Mesothelial cell of epicardium (in vitro differentiated cells): ENCODE measurements around the gene EEIG1. TPM values are rescaled to one million over a fixed set of nuclear protein-coding genes. Genes with fewer than 3 reads are reported as not detected.

Source experiments
- DNase-seq, 2 experiments: peaks; one replicate each; pipeline ENCODE4 v3.0.0; 2021; ENCODE audit warnings: low spot score in 2 of 2; ENCODE audit not compliant: unreplicated experiment in 2 of 2
- H3K27ac Mint-ChIP-seq: 2 replicates; pipeline ENCODE4 v1.8.0; 2021; ENCODE audit warnings: mixed read lengths
- H3K27me3 Mint-ChIP-seq: 2 replicates; pipeline ENCODE4 v1.8.0; 2021; ENCODE audit warnings: low read depth, mixed read lengths
- H3K36me3 Mint-ChIP-seq: 2 replicates; pipeline ENCODE4 v1.8.0; 2021; ENCODE audit warnings: mixed read lengths
- H3K4me1 Mint-ChIP-seq: 2 replicates; pipeline ENCODE4 v1.8.0; 2021; ENCODE audit warnings: mixed read lengths
- H3K4me3 Mint-ChIP-seq: 2 replicates; pipeline ENCODE4 v1.8.0; 2021; ENCODE audit warnings: mild to moderate bottlenecking, moderate library complexity, mixed read lengths
- H3K9me3 Mint-ChIP-seq: 2 replicates; pipeline ENCODE4 v1.8.0; 2021; ENCODE audit warnings: mixed read lengths
- CTCF ChIP-seq: fragments of 200-600 bp; sonication (generic); IDR thresholded peaks from one replicate; pipeline ENCODE4 v1.5.0; 2021; ENCODE audit warnings: antibody characterized with exemption; ENCODE audit not compliant: unreplicated experiment
- total RNA-seq: library from RNA; stranded (reverse); gene quantifications from 3 replicates; pipeline ENCODE4 v1.2.1, GENCODE V29; 2021

EEIG1 gene
- total RNA-seq, result 62.8 to 68.8 TPM (median 67.4 TPM) in 3 replicates

- Mint-ChIP-seq H3K4me3 (peak within 1 kb of the TSS; percentile 97), H3K9me3 (no peaks in the 10 kb centered on the region), H3K4me1 (peaks cover 43% of the 10 kb centered on the region), H3K27me3 (no peaks in the 10 kb centered on the region), H3K36me3 (no peaks in the 10 kb centered on the region), H3K27ac (peak within 1 kb of the TSS; percentile 97)
- DNase-seq, result peak; percentile 98 to 99
- TF ChIP-seq CTCF, result no peak
These were observed at the start of gene EEIG1 for GRCh38 chr9:127980706-127981558. Gene EEIG1, minus strand, starts transcription at chr9:127980989. Its CDS starts 852 bp downstream, at chr9:127980137.

- peaks cover 12% of the 10 kb centered on the region for H3K4me1 Mint-ChIP-seq
- H3K36me3 Mint-ChIP-seq, result no peaks in the 10 kb centered on the region
- H3K9me3 Mint-ChIP-seq, result no peaks in the 10 kb centered on the region
- no peak overlapping the region for H3K4me3 Mint-ChIP-seq
- no peaks in the 10 kb centered on the region for H3K27me3 Mint-ChIP-seq
- TF ChIP-seq CTCF, result no peak
- no peak overlapping the region for H3K27ac Mint-ChIP-seq
- DNase-seq, result no peak
These were observed 46.9 kb upstream of the EEIG1 start for GRCh38 chr9:128027705-128028104.

GRCh38 chr9:128026773-128027541 lies 46.2 kb upstream of the EEIG1 start:
- H3K36me3 Mint-ChIP-seq, result no peaks in the 10 kb centered on the region
- TF ChIP-seq CTCF, result no peak
- H3K4me1 Mint-ChIP-seq, result peaks cover 12% of the 10 kb centered on the region
- H3K27me3 Mint-ChIP-seq, result no peaks in the 10 kb centered on the region
- DNase-seq, result no peak
- peak overlapping the region; percentile 9 for H3K27ac Mint-ChIP-seq
- no peak overlapping the region for H3K4me3 Mint-ChIP-seq
- H3K9me3 Mint-ChIP-seq, result no peaks in the 10 kb centered on the region

- no peak overlapping the region for H3K27ac Mint-ChIP-seq
- no peak overlapping the region for H3K4me3 Mint-ChIP-seq
- H3K27me3 Mint-ChIP-seq, result no peaks in the 10 kb centered on the region
- no peaks in the 10 kb centered on the region for H3K9me3 Mint-ChIP-seq
- no peak for TF ChIP-seq CTCF
- H3K4me1 Mint-ChIP-seq, result peaks cover 12% of the 10 kb centered on the region
- no peaks in the 10 kb centered on the region for H3K36me3 Mint-ChIP-seq
- no peak for DNase-seq
These were observed 45.5 kb upstream of the EEIG1 start for GRCh38 chr9:128026255-128026772.

GRCh38 chr9:128025736-128026135 lies 44.9 kb upstream of the EEIG1 start:
- Mint-ChIP-seq H3K9me3 (no peaks in the 10 kb centered on the region), H3K27me3 (no peaks in the 10 kb centered on the region), H3K4me3 (no peak overlapping the region), H3K36me3 (no peaks in the 10 kb centered on the region), H3K27ac (no peak overlapping the region), H3K4me1 (peaks cover 12% of the 10 kb centered on the region)
- DNase-seq, result no peak
- no peak for TF ChIP-seq CTCF
